Adrenal gland (tissue), 5 donors: ENCODE data around the gene CLEC3A.
A peak's percentile ranks its signal among the peaks of the same experiment; 100 is the strongest.

Experiments used
- CTCF ChIP-seq, 6 experiments: fragments of 450-650 bp in 4 of 6; fragments of 200-600 bp in 2 of 6; sonication (generic) in 1 of 6; IDR thresholded peaks; 1 replicate in 5 of 6; 2 replicates in 1 of 6; pipeline versions ENCODE4 v1.5.1 to v1.8.0; 2016 to 2021; ENCODE audit warnings: antibody characterized with exemption in 6 of 6, mild to moderate bottlenecking in 2 of 6, moderate library complexity in 1 of 6
- POLR2A ChIP-seq, 2 donors: fragments of 450-650 bp; IDR thresholded peaks; one replicate each; pipeline ENCODE4 v1.6.1; 2017; ENCODE audit warnings: antibody characterized with exemption in 2 of 2, mild to moderate bottlenecking in 2 of 2, moderate library complexity in 1 of 2
- donor health status: DM: no; HTN: no; CAD: no.

- TF ChIP-seq CTCF (IDR thresholded peaks at IDR 0.05), result peak; percentile 80 to 94 (median 88)
- no peak for TF ChIP-seq POLR2A (IDR thresholded peaks at IDR 0.05)
These were observed 19.3 kb upstream of the CLEC3A start for GRCh38 chr16:78002915-78003538.
